Sigmoid colon (tissue), 7 donors: Measurements from ENCODE around the gene SH3GL2. TPM values are rescaled to one million over a fixed set of nuclear protein-coding genes. Genes with fewer than 3 reads are reported as not detected.

Source experiments
- DNase-seq: peaks from one replicate; pipeline ENCODE4 v3.0.0-alpha.2; 2019
- H3K27ac ChIP-seq, 4 donors: fragments of 200-600 bp; sonication (generic); one replicate each; pipeline ENCODE4 v1.5.1; 2016 to 2019; ENCODE audit warnings: mild to moderate bottlenecking in 1 of 4
- H3K27me3 ChIP-seq, 3 donors: fragments of 200-600 bp; sonication (generic); one replicate each; pipeline ENCODE4 v1.5.1; 2019; ENCODE audit warnings: mild to moderate bottlenecking in 1 of 3
- H3K36me3 ChIP-seq, 4 donors: fragments of 200-600 bp; sonication (generic); one replicate each; pipeline ENCODE4 v1.5.1; 2016 to 2019
- H3K4me1 ChIP-seq, 4 donors: fragments of 200-600 bp; sonication (generic); one replicate each; pipeline ENCODE4 v1.5.1; 2017 to 2019
- H3K4me3 ChIP-seq, 4 donors: fragments of 200-600 bp; sonication (generic); one replicate each; pipeline ENCODE4 v1.5.1; 2017 to 2019; ENCODE audit warnings: mild to moderate bottlenecking in 2 of 4, moderate library complexity in 1 of 4
- H3K9me3 ChIP-seq, 4 donors: fragments of 200-600 bp in 3 of 4; sonication (generic) in 3 of 4; one replicate each; pipeline versions ENCODE4 v1.5.1 to v1.6.1; 2013 to 2019
- EP300 ChIP-seq, 4 donors: sonication (generic); formaldehyde crosslinking; IDR thresholded peaks; one replicate each; pipeline ENCODE4 v1.6.1; 2017; ENCODE audit warnings: antibody characterized with exemption in 4 of 4
- POLR2A ChIP-seq, 2 donors: fragments of 450-650 bp; IDR thresholded peaks; one replicate each; pipeline ENCODE4 v1.6.1; 2016; ENCODE audit warnings: antibody characterized with exemption in 2 of 2, mild to moderate bottlenecking in 2 of 2, moderate library complexity in 2 of 2
- POLR2AphosphoS5 ChIP-seq, 4 donors: sonication (generic); formaldehyde crosslinking; IDR thresholded peaks; one replicate each; pipeline ENCODE4 v1.6.1; 2017; ENCODE audit warnings: antibody characterized with exemption in 4 of 4
- WGBS, 2 donors: extraction: QIAGEN DNeasy Blood & Tissue Kit; methylation state at CpG; one replicate each; pipeline ENCODE4 v1.1.7; 2013; 5-methylcytosine and 5-hydroxymethylcytosine counted together
- intact Hi-C: fragments of 100-400 bp; cut with DNase I; formaldehyde crosslinking; loops from one replicate; pipeline ENCODE4 v1.15.1; 2023
- polyA plus RNA-seq, 3 donors: library from polyadenylated mRNA; stranded (reverse); fragments of 200-250 nt; gene quantifications; one replicate each; pipeline ENCODE4 v1.2.3, GENCODE V29; 2013
- total RNA-seq, 4 donors: library from RNA; depleted of rRNA; stranded (reverse); fragments of >200 nt; gene quantifications; one replicate each; pipeline ENCODE4 v1.1.0, GENCODE V29; 2016
- TF ChIP-seq, protein P1 (sequence below), 4 experiments: fragments of 450-650 bp in 3 of 4; fragments of 200-600 bp in 1 of 4; IDR thresholded peaks; one replicate each; pipeline ENCODE4 v1.5.1; 2016 to 2019; ENCODE audit warnings: antibody characterized with exemption in 4 of 4, mild to moderate bottlenecking in 3 of 4, moderate library complexity in 2 of 4
- donor health status: healthy with polysubstance abuse.
- donor health status: Bipolar disorder and iron deficiency.
- donor health status: healthy.

The SH3GL2 gene
- total and polyA plus RNA-seq, 7 donors, result 0.23 to 0.82 (median 0.68) TPM

DNA sequence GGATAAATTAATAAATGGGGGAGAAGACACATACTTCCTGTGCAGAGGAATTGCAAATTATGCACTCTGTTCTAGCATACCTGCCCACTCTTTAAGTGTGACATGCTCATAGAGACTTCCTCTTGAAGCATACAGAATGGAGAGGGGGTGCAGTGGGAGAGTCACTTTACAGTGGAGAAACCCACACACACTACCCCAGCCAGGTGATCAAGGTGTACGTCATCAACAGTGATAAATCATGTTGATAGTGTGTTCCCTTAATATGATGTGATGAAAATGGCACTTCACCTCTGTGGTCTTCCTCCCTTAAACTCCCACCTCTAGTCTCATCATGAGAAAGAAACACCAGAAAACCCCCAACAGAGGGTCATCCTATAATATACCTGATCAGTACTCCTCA is 110.0 kb downstream of the SH3GL2 start:
- no peaks in the 10 kb centered on the region for H3K36me3 ChIP-seq
- 81 to 82% methylated on average over 1 of the region's 1 CpG for WGBS, 2 donors
- TF ChIP-seq POLR2AphosphoS5 (IDR thresholded peaks at IDR 0.05) (no peak), POLR2A (IDR thresholded peaks at IDR 0.05) (no peak), EP300 (IDR thresholded peaks at IDR 0.05) (no peak)
- TF ChIP-seq, protein P1, sequence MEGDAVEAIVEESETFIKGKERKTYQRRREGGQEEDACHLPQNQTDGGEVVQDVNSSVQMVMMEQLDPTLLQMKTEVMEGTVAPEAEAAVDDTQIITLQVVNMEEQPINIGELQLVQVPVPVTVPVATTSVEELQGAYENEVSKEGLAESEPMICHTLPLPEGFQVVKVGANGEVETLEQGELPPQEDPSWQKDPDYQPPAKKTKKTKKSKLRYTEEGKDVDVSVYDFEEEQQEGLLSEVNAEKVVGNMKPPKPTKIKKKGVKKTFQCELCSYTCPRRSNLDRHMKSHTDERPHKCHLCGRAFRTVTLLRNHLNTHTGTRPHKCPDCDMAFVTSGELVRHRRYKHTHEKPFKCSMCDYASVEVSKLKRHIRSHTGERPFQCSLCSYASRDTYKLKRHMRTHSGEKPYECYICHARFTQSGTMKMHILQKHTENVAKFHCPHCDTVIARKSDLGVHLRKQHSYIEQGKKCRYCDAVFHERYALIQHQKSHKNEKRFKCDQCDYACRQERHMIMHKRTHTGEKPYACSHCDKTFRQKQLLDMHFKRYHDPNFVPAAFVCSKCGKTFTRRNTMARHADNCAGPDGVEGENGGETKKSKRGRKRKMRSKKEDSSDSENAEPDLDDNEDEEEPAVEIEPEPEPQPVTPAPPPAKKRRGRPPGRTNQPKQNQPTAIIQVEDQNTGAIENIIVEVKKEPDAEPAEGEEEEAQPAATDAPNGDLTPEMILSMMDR (IDR thresholded peaks at IDR 0.05), result no peak
- H3K27me3 ChIP-seq, result no peaks in the 10 kb centered on the region
- intact Hi-C loops, result no loop called here
- H3K4me3 ChIP-seq, result no peak overlapping the region
- H3K27ac ChIP-seq, result no peak overlapping the region
- no peak for DNase-seq
- H3K9me3 ChIP-seq, result no peaks in the 10 kb centered on the region
- no peaks in the 10 kb centered on the region for H3K4me1 ChIP-seq

DNA sequence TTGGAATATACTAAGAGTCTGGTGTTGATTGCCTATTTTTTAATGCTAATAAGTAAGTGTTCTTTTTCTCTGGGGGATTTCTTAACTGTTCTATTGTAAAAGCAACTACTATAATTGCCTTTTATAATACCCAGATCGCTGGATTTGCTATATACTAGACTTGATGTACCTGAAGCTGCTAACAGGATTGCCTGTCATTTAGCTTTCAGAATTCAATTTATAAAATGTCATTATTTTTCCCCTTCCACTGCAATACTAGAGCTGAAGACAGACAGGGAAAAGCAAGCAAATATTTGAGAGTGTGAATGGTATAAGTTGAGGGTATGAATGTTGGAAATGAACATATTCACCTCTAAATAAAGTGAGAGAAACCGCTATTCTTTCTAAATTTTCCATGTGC is 115.5 kb downstream of the SH3GL2 start:
- H3K36me3 ChIP-seq, result no peaks in the 10 kb centered on the region
- DNase-seq, result no peak

DNA sequence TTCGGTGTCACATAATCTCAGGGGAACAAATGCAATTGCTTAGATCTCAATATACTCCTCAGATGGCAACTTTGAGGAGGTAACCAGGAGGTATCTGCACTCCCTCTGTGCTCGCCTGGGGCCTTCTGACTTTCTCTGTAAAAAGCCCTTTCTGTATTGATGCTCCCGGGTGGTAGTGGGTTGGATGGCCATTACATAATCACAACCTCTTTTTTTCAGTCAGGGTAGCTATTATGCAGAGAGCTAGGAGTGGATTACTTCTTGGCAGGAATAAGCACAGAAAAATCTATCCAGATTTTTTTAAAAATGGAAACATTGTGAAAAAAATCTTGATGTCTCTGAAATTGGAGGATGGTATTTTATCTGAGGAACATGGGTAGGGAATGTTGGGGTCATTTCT is 116.6 kb downstream of the SH3GL2 start:
- H3K4me1 ChIP-seq, result no peaks in the 10 kb centered on the region
- no peaks in the 10 kb centered on the region for H3K27me3 ChIP-seq
- WGBS, 2 donors, result 61 to 86% methylated on average over 3 of the region's 3 CpGs
- H3K27ac ChIP-seq, result no peak overlapping the region
- TF ChIP-seq POLR2A (IDR thresholded peaks at IDR 0.05), result no peak
- no peak for TF ChIP-seq POLR2AphosphoS5 (IDR thresholded peaks at IDR 0.05)
- TF ChIP-seq, protein P1 (IDR thresholded peaks at IDR 0.05), result no peak
- TF ChIP-seq EP300 (IDR thresholded peaks at IDR 0.05), result no peak
- intact Hi-C loops, result no loop called here
- H3K4me3 ChIP-seq, result no peak overlapping the region
- no peaks in the 10 kb centered on the region for H3K36me3 ChIP-seq
- no peaks in the 10 kb centered on the region for H3K9me3 ChIP-seq
- DNase-seq, result no peak

More for the DNA sequence above, 115.5 kb downstream of the SH3GL2 start:
- Histone ChIP-seq H3K27me3 (no peaks in the 10 kb centered on the region), H3K9me3 (no peaks in the 10 kb centered on the region), H3K27ac (no peak overlapping the region), H3K4me3 (no peak overlapping the region), H3K4me1 (no peaks in the 10 kb centered on the region)
- WGBS, 2 donors, result 78 to 79% methylated on average over 2 of the region's 2 CpGs
- intact Hi-C loops, result no loop called here
- TF ChIP-seq POLR2A (IDR thresholded peaks at IDR 0.05) (no peak), EP300 (IDR thresholded peaks at IDR 0.05) (no peak), POLR2AphosphoS5 (IDR thresholded peaks at IDR 0.05) (no peak)

DNA sequence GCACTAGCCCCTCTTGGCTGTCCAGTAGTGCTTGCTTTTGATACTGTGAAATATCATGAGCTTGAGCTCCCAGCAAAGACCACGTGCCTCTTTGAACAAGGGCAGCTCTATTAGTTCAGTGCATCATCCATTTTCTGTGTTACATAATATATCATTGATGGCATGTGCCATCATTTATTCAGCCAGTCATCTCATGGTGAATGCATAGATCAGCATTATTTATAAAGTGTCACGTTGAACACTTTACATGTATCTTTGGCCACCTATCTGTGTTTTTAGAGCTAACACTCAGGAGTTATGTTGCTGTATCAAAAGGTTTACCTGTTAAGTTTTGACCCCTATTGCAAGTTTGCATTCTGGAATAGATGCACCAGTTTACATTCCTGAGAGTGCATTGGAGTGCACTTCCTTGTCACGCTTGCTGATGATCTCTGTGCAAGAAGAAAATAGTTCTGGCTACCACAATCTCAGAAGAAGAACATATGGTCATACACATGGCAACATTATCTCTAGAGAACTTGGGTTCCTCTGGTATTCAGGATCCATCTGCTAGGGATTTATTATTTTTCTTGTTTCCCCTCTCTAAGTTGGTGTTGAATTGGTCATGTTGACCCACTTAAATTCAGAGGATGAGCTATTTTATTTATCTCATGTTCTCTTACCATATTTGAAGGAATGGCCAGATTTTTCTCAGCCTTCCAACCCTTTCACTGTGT is 120.9 kb downstream of the SH3GL2 start:
- H3K4me1 ChIP-seq, result no peaks in the 10 kb centered on the region
- no peak overlapping the region for H3K27ac ChIP-seq
- 84 to 86% methylated on average over 3 of the region's 3 CpGs for WGBS, 2 donors
- TF ChIP-seq POLR2AphosphoS5 (IDR thresholded peaks at IDR 0.05) (no peak), EP300 (IDR thresholded peaks at IDR 0.05) (no peak), POLR2A (IDR thresholded peaks at IDR 0.05) (no peak)
- TF ChIP-seq, protein P1 (IDR thresholded peaks at IDR 0.05), result no peak
- H3K4me3 ChIP-seq, result no peak overlapping the region
- H3K36me3 ChIP-seq, result no peaks in the 10 kb centered on the region
- no peak for DNase-seq
- H3K27me3 ChIP-seq, result no peaks in the 10 kb centered on the region
- no peaks in the 10 kb centered on the region for H3K9me3 ChIP-seq
- intact Hi-C loops, result no loop called here

DNA sequence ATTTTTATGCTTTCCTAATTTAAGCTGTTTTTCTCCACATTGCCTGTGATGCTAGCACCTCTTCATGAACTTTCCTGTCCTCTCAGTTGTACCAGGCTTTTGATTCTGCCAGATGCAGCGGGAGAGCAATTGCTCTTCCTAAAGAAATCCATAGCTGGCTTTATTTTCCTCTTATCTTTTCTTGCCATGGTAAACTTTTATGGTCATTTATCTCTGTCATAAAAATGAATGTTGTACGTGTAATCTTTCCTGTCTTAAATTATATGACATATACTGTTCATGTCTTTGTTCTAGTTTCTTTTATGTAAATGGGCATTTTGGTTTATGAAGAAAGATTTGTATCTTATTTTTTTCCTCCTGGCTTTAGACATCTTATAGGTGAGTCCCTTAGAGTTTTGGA is 127.5 kb downstream of the SH3GL2 start:
- TF ChIP-seq, protein P1 (IDR thresholded peaks at IDR 0.05), result no peak
- TF ChIP-seq EP300 (IDR thresholded peaks at IDR 0.05) (no peak), POLR2AphosphoS5 (IDR thresholded peaks at IDR 0.05) (no peak), POLR2A (IDR thresholded peaks at IDR 0.05) (no peak)
- intact Hi-C loops, result no loop called here
- Histone ChIP-seq H3K27ac (no peak overlapping the region), H3K36me3 (no peaks in the 10 kb centered on the region), H3K9me3 (no peaks in the 10 kb centered on the region), H3K4me1 (no peaks in the 10 kb centered on the region), H3K27me3 (no peaks in the 10 kb centered on the region), H3K4me3 (no peak overlapping the region)
- 14 to 57% methylated on average over 2 of the region's 2 CpGs for WGBS, 2 donors
- DNase-seq, result no peak
